HG02588 (cell line): ENCODE results near the gene CHDH.

ENCODE experiments used
- ATAC-seq: cut with Tn5 transposase; IDR thresholded peaks from one replicate; pipeline ENCODE4 v1.9.1; 2021; ENCODE audit warnings: mild to moderate bottlenecking, moderate library complexity; ENCODE audit not compliant: unreplicated experiment

The CHDH gene

DNA sequence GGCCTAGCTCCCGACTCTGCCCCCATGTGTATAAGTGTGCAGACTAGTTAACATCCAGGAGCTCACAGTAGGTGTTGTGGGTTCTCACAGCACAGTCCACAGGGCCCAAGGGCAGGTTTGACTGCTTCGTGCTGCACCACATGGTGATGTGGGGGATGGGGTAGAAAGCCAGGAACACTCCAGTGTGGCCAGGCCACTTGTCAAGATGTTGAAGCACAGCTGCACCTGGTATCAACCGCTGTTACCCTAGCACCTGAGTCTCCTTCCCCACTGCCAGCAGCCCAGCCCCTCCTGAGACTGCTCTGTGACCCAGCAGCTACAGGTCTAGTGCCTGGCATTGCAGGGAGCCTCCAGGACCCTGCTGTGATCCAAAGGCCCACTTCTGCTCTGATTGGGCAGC lies 53.4 kb downstream of the CHDH start:
- no peak for ATAC-seq

GRCh38 chr3:53791317-53791716 lies 54.9 kb downstream of the CHDH start:
- ATAC-seq: no peak

DNA sequence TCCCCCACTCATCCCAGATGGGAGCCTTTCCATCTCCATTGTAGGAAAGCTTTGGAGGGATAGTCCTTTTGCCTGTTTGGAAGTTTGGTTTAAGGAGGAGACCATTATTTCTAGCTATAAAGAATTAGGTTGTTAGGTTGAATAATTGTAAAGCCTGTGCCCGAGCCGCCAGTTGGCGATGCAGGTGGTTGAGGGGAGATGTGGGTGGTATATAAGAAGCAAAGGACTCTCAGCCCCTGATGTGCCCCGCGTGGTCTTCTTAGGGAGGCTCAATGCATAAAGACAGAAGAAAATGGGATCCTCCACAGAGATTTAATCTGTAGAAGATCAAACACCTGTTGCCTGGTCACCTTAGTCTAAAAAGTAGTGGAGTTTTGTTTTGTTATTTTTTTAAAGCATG lies 55.7 kb downstream of the CHDH start:
- ATAC-seq: no peak

- no peak for ATAC-seq
Observed at GRCh38 chr3:53789459-53789858, 56.8 kb downstream of the CHDH start.

- no peak for ATAC-seq
Observed at GRCh38 chr3:53788038-53788437, 58.2 kb downstream of the CHDH start.

DNA sequence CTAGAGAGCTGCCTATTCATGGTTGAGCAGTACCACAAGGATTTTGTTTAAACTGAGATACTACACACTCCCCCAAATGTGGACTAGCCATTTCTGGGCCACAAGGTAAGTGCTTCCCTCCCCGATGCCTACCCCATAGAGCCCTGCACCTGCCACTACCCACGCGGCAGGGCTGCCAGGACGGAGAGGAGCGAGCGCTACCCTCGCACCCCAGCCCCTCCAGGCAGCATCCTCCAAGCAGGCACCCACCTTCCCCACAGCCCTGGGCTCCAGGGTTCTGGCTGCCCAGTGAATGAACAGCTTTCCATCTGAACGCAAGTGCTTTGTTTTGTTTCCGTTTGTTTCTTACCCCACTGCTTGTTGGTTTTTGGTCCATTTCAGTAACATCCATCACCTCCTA lies 59.2 kb downstream of the CHDH start:
- no peak for ATAC-seq

- ATAC-seq: no peak
Observed at GRCh38 chr3:53780806-53781205, 65.4 kb downstream of the CHDH start.

DNA sequence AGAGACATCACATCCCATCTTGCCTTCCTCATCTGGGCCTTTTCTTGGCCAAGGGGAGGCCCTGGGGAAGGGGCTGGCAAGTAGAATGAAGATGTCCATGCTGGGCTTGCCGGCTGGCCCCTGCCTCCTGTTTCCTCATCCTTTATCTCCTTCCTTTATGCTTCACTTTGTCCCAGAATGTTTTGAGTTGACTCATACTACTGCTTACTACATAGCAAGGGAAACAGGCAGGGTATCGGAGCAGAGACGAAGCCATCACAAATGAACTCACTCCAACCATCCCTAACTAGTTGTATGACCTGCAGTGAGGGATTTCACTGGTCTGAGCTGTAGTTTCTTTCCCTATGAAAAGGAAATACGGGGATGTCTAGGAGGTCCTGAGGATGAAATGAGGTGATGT lies 66.0 kb downstream of the CHDH start:
- no peak for ATAC-seq

DNA sequence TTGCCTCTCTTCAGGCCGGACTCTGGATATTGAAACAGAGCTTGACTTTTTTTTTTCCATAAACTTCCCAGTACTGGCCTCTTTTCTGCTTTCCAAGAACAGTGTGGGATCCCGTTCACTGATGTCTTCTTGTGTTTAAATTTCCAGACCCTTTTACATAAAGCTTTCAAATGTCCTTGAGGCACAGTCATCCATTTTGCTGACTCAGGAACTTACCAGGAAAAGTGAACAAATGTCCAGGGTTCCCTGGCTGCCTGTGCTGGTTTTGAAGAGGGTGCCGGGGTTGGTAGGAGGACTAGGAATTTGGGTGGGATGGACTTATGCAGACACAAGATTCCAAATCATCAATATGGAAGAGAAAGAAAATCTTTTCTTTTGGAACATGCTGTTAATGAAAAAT lies 68.1 kb downstream of the CHDH start:
- ATAC-seq: no peak

GRCh38 chr3:53777468-53777867 lies 68.8 kb downstream of the CHDH start:
- no peak for ATAC-seq

DNA sequence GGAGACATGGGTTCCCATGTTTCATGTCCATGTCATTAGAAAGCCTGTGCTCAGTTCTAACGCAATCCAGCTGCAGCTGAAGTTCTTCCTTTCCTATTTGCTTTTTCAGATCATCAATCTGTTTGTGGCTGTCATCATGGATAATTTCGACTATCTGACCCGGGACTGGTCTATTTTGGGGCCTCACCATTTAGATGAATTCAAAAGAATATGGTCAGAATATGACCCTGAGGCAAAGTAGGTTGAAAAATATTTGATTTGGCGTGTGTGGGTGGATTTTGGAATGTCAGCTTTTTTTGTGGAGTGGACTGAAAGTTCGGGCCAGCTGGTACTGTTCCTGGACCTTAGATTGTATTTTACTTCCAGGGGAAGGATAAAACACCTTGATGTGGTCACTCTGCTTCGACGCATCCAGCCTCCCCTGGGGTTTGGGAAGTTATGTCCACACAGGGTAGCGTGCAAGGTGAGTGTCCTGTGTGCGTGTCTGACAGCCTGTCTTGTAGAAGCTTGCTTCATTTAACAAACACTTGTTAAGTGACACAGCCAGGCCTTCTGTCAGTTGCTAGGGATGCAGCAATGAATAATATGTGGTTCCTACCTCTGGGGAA lies 69.6 kb downstream of the CHDH start:
- no peak for ATAC-seq

DNA sequence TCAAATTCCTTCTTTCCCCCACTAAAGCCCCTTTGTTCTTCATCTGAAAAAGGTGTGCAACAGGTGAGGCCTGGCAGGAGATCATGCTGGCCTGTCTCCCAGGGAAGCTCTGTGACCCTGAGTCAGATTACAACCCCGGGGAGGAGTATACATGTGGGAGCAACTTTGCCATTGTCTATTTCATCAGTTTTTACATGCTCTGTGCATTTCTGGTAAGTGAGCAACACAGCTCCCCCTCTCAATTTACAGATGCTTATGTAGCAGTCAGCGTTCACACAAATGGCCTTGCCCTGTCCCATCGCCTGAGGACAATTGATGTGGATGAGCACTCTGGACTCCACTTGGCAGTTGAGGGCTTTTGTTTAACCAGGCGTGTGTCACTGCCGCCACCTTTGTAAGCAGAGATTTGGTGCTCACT lies 70.4 kb downstream of the CHDH start:
- no peak for ATAC-seq

GRCh38 chr3:53775018-53775417 lies 71.2 kb downstream of the CHDH start:
- no peak for ATAC-seq

DNA sequence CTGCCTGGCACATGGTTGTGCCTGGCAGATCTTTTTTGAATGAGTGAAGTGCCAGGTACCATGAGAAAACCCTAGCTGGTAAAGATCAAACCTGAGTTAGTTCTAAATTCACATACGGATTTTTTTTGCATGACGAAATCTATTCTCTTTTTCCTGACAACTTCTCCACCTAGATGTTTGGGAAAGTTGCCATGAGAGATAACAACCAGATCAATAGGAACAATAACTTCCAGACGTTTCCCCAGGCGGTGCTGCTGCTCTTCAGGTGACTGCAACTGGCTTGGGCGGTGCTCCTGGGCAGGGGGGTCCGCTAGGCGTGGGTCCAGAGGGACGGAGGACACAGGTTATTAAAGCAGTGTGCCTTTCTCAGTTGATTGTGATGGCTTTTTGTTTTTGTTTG lies 71.8 kb downstream of the CHDH start:
- no peak for ATAC-seq

- ATAC-seq: peak; percentile 80
Observed at GRCh38 chr3:53773611-53774368, 72.4 kb downstream of the CHDH start.

GRCh38 chr3:53773021-53773436 lies 73.2 kb downstream of the CHDH start:
- no peak for ATAC-seq

DNA sequence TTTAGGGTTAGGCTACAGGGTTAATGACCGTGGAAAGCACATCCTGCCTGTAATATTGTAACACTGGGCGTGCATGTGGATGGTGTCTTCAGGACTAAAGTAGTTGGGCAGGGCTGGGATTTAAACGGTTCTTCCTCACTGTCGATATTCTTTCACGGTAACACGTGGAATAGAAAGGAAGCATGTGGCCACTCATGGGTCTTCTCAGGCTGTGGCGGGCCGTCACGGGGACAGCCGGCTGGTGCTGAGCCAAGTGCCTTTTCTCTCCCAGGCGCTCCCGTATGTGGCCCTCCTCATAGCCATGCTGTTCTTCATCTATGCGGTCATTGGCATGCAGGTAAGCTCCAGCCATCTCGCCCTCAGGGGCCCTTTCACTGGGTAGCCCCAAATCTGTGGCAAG lies 73.7 kb downstream of the CHDH start:
- no peak for ATAC-seq

- ATAC-seq: no peak
Observed at GRCh38 chr3:53768478-53769459, 77.5 kb downstream of the CHDH start.

DNA sequence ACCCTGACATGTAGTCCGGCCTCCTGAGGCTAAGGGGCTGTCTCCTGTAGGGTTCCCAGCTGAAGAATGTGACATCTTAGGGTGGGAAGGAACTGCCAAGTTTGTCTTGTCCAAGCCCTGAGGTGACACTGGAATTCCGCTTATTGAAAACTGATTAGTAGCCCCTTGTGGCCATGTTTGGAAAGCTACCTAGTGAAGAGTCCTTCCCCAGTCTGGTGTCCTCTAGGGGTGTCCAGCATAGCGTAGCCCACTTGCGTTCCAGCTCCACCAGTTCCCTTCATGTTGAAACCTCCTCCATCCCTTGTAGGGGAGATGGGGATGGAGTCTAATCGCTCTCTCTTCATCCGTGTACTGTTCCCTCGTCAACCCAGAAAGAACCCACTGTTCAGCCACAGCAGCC lies 79.5 kb downstream of the CHDH start:
- ATAC-seq: no peak

GRCh38 chr3:53765753-53766152 lies 80.5 kb downstream of the CHDH start:
- no peak for ATAC-seq

GRCh38 chr3:53764026-53764775 lies 82.0 kb downstream of the CHDH start:
- no peak for ATAC-seq
